ENCODE measurements around the gene HS6ST2.

DNA sequence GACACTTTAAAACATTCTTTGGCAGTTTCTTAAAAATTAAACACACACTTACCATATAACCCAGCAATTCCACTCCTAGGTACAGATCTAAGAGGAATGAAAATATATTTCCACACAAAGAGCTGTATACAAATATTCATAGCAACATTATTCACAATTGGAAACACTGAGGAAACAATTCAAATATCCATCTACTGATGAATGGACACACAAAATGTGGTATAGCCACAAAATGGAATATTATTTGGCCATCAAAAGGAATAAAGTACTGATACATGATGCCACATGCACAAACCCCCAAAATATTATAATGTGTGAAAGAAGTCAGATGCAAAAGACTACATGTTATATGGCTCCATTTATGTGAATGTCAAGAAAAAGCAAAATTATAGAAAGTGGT is 70.9 kb downstream of the HS6ST2 start:
- TF ChIP-seq, protein P1, sequence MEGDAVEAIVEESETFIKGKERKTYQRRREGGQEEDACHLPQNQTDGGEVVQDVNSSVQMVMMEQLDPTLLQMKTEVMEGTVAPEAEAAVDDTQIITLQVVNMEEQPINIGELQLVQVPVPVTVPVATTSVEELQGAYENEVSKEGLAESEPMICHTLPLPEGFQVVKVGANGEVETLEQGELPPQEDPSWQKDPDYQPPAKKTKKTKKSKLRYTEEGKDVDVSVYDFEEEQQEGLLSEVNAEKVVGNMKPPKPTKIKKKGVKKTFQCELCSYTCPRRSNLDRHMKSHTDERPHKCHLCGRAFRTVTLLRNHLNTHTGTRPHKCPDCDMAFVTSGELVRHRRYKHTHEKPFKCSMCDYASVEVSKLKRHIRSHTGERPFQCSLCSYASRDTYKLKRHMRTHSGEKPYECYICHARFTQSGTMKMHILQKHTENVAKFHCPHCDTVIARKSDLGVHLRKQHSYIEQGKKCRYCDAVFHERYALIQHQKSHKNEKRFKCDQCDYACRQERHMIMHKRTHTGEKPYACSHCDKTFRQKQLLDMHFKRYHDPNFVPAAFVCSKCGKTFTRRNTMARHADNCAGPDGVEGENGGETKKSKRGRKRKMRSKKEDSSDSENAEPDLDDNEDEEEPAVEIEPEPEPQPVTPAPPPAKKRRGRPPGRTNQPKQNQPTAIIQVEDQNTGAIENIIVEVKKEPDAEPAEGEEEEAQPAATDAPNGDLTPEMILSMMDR (IDR thresholded peaks at IDR 0.05), result no peak
- no peak for TF ChIP-seq RAD21 (IDR thresholded peaks at IDR 0.05; ENCODE audit: low read length)
- no peak for TF ChIP-seq POLR2AphosphoS5 (IDR thresholded peaks at IDR 0.05; ENCODE audit: low read depth, low read length)
- TF ChIP-seq, protein P2, sequence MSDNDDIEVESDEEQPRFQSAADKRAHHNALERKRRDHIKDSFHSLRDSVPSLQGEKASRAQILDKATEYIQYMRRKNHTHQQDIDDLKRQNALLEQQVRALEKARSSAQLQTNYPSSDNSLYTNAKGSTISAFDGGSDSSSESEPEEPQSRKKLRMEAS (IDR thresholded peaks at IDR 0.05; ENCODE audit: low read depth), result no peak
- TF ChIP-seq NRF1 (IDR thresholded peaks at IDR 0.05; ENCODE audit: low read depth, low read length), result no peak
- TF ChIP-seq TAF1 (IDR thresholded peaks at IDR 0.05; ENCODE audit: borderline replicate concordance, low read depth, low read length), result no peak
- TF ChIP-seq, protein P3, sequence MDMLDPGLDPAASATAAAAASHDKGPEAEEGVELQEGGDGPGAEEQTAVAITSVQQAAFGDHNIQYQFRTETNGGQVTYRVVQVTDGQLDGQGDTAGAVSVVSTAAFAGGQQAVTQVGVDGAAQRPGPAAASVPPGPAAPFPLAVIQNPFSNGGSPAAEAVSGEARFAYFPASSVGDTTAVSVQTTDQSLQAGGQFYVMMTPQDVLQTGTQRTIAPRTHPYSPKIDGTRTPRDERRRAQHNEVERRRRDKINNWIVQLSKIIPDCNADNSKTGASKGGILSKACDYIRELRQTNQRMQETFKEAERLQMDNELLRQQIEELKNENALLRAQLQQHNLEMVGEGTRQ (IDR thresholded peaks at IDR 0.05; ENCODE audit: borderline replicate concordance, low read depth, low read length), result no peak
- TF ChIP-seq EP300 (IDR thresholded peaks at IDR 0.05; ENCODE audit: borderline replicate concordance in 1 of 2, low read depth in 1 of 2, low read length in 1 of 2), result no peak
- no peak for TF ChIP-seq NFIC (IDR thresholded peaks at IDR 0.05; ENCODE audit: borderline replicate concordance)
- no peak for TF ChIP-seq EZH2phosphoT487 (IDR thresholded peaks at IDR 0.05; ENCODE audit: borderline replicate concordance, low read depth)
- no peak for TF ChIP-seq SIN3A (IDR thresholded peaks at IDR 0.05; ENCODE audit: borderline replicate concordance, low read depth, low read length)
- no peak for TF ChIP-seq SMC3 (IDR thresholded peaks at IDR 0.05; ENCODE audit: low read depth, low read length)

Measured in SK-N-SH (cell line).